OCI-LY3 (cell line): ENCODE measurements around the gene LRCH1.

ENCODE experiments used
- CTCF ChIP-seq: fragments of 200-600, 300-600 bp; sonication (generic); IDR thresholded peaks from 2 replicates; pipeline ENCODE4 v1.5.1; 2014; ENCODE audit warnings: antibody characterized with exemption, low read length, low read depth
- EZH2phosphoT487 ChIP-seq: fragments of 200-600 bp; shearing (Covaris generic); IDR thresholded peaks from 2 replicates; pipeline ENCODE4 v1.6.1; 2018; ENCODE audit warnings: antibody characterized with exemption, mixed run types, low read depth

DNA sequence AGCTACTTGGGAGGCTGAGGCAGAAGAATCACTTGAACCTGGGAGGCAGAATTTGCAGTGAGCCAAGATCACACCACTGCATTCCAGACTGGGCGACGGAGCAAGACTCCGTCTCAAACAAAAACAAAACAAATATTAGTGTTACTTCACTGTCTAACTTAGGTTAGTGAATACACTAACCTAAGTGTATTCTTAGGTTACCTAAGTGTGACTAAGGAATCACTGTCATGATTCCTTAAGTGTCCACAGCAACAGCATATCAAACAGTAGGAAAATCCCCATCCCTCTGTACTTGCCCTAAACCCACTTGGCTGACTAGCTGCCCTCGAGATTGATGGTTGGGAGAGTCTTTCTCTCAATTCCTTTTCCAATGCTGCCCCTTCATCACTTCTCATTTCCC lies 11.8 kb upstream of the LRCH1 start:
- TF ChIP-seq CTCF: no peak
- TF ChIP-seq EZH2phosphoT487: no peak
